HG03095 (cell line): Measurements from ENCODE around the gene TBL1X.

Experiments used
- ATAC-seq: cut with Tn5 transposase; IDR thresholded peaks from one replicate; pipeline ENCODE4 v1.9.1; 2021; ENCODE audit warnings: moderate library complexity; ENCODE audit not compliant: unreplicated experiment

The TBL1X gene

DNA sequence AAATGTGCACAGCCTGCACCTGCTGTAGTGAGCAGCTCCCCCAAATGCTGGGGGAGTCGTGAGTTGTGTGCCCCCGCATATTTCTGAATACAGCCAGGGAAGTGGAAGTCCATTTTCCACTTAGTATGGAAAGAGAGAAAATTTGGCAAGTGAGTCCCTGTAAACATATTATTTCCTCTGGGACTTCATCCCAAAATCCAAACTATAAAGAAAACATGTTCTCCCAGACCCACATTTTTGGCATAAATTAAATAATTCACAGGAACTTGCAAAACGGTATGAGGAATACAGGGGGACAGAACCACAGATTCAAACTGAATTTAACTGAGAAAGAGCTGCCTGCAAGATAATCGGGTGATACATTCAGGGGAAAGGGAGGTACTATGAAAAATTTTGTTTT lies 193.6 kb downstream of the TBL1X start:
- no peak for ATAC-seq

DNA sequence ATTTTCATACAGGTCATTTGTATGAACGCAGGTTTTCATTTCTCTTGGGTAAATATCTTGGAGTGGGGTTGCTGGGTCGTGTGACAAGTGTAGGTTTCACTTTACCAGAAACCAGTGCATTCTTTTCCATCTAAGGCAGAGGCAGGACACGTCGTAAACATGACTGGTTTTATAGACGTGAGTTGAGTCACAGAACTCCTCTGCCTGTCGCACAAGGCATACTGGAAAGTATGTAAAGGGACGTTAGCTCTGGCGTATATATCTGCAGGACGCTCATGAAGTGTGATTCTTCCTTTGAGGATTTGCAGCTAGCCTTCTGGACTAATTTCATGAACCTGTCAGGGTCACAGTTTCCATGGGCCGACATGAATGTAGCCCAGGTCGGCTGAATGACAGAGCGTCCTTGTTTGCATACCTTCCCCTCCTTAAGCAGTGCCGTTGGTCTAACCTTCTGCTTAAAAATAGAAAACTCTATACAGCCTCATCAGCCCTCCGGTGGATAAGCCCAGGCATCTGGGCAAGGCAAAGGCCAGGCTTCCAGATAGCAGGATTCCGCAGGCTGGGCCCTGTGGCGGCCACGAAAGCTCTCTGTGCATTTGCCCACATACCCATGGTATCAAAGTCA lies 194.8 kb downstream of the TBL1X start:
- ATAC-seq, result no peak

DNA sequence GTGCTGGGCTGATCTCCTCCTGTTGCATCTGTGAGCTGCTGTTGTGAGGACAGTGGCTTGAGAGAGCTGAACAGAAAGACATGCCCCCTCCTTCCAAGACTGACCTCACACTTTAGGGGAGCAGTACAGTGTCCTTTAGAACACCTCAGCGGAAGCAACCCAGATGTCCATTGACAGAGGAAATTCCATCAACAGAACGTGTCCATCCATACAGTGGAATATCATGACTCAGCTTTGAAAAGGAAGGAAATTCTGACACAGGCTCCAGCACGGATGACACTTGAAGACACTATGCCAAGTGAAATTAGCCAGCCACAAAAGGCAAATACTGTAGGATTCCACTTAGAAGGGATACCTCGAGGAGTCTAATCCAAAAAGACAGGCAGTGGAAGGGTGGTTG lies 197.3 kb downstream of the TBL1X start:
- ATAC-seq, result no peak

DNA sequence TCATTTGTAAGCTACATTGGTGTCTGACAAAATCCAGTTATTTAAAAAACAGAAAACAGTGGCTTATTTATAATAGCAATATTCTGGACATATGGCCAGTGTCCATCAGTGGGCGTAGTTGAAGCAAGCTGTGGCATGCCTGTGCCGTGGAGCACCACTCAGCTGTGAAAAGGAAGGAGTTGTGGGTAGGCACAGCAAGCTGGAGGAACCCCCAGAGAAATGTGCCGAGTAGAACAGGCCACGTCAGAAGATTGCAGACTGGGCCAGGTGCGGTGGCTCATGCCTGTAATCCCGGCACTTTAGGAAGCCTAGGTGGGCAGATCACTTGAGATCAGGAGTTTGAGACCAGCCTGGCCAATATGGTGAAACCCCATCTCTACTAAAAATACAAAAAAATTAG lies 198.4 kb downstream of the TBL1X start:
- ATAC-seq, result no peak

DNA sequence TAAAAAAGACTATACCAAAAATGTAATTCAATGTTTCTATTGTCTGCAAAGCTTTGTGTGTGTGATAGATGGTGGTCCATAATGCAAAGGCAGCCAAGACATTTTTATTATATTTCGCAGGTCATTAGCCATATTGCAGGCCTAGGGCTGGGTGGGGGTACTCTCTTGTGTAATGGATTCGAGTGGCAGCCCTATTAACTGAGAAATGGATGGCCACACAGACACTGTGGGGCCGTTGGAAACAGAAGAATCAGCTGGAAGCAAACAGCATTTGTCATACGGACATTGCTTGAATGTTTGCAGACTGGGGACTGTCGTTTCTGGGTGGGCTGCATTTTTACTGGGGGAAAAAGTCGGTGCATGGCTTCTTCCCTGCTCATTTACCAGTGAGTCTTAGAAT lies 199.4 kb downstream of the TBL1X start:
- ATAC-seq, result no peak

DNA sequence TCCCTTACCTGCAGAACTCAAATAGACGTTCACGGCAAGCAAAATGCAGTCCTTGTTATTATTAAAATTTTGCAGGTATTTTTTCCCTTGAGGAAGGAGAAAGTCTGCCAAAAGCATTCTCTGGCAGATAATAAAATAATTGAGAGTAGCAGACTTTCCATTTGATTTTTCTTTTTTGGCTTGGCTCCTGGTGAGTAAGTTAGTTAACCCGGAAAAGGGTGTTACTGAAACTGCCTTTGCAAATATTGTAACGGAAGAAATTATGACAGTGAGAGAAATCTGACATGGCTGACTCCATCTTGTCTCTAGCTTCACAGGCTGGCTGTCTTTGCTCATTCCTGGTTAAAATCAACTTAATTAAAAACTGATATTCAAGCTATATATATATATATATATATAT lies 200.3 kb downstream of the TBL1X start:
- no peak for ATAC-seq

DNA sequence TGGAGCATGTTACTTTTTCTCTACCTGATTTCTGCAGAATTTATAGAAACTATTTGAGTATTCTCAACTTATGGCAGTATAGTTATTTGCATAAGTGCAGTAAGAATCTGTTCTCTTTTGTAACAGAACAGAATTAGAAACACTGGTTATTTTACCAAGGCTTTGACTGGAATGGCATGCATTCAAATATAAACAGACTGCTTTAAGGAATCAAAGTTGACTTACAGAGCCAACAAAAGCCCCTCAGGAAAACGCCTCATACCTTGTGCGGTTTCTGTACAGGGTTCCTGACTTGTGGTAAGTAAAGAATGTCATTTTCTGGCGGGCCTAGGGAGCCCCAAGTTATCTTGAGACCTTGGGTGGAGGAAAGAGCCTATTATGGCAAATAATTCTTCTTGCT lies 203.7 kb downstream of the TBL1X start:
- ATAC-seq, result no peak

DNA sequence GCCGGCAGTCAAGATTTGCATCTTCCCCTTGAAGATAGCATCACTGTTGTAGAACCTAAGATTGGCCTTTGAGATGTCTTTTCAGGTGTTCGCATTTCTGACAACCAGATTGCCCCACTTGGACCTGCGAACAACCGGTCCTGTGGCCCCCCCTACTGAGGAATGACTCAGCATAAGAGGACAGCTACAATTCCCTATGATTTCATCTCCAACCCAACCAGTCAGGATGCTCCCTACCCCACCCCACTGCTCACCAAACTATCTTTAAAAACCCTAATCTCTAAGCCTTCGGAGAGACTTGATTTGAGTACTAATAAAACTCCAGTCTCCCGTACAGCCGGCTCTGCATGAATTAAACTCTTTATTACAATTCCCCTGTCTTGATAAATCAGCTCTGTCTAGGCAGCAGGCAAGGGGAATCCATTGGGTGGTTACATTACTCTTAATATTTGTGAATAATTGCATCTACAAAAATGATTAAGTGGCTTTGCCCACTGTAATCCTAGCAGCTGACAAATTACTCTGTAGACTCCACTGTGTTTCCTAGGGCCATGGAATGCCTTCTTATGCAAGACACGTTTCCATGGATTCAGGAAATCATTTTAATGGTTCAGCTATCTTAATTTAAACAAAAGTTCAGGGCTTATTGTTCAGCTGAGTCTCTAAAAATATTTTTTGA lies 205.4 kb downstream of the TBL1X start:
- no peak for ATAC-seq

DNA sequence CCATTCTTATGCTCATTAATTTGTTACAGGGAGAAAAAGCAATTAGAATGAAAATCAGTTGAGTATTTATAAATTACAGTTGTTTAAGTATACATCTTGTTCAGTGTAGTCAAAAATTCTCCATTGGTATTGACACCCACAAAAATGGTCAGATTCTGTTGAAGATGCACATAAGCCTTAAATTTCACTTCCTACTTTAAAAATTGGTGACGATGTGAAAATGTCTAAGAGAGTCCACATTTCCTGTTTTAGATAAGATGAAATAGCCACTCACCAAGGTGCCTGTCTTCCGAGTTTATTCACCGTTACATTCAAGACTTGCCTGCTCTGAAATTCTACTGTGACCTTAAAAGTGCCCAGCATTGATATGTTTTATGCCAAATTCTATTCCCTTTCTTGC lies 207.1 kb downstream of the TBL1X start:
- ATAC-seq, result no peak

DNA sequence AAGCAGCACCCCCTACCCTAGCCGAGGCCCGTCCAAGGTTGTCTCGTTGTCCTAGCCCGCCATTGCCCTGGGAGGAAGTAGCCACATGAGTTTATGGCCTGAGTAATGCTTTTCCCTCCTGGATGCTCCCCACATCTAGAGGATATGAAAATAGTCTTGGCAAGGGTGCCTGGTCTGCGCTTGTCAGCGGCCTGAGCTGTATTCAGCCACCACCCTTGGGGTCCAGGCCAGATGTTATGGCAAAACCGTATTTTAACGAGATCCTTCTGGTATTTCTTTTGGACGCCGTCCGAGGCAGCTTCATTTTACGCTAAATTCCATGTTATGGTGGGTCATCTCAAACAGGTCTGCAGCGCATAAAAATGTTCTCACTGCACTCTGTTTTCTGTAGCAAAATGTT lies 211.4 kb downstream of the TBL1X start:
- no peak for ATAC-seq

DNA sequence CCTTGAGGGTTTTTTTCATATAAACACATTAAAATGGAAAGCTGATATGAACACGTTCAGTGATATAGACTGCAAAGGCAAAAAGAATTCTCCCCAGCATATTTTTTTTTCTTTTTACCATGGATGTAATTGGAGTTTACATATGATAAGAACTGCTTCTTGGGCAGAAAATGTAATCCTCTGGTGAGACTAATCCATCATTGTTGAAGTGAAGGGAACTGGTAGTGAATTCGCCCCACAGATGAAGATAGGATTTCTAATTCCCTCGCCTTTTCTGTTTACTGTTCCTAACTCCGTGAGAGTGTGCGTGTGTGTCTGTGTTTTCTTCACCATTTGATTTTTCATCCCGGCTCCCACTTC lies 211.9 kb downstream of the TBL1X start:
- no peak for ATAC-seq

DNA sequence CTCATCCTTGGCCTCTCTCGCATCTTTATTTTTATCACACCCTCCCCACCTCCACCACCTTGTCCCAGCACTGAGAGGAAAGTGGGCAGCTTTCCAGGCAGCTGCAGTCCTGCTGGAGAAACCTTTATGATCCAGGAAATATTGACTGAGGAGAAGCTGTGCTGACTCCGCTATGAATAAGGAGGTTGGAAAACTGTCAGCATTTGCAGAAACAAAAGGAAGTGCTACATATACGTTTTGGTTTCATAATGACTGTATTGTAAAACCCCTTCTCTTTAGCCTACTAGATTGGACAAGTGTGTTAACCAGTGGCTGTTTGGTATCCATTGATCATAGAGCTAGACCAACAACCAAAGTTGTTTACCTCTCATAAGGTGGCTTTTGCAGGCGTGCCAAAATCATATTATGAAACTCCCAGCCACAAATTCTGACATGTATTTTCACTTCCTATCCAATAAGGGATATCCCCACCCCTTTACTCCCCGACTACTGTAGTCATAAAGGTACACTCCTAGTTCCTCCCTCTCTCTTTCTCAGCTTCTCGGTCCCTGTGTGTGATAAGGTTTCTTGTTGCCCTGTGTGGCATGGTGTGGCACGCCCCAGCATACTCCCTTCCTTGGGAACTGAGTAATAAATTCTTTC lies 212.4 kb downstream of the TBL1X start:
- ATAC-seq, result peak; percentile 96

DNA sequence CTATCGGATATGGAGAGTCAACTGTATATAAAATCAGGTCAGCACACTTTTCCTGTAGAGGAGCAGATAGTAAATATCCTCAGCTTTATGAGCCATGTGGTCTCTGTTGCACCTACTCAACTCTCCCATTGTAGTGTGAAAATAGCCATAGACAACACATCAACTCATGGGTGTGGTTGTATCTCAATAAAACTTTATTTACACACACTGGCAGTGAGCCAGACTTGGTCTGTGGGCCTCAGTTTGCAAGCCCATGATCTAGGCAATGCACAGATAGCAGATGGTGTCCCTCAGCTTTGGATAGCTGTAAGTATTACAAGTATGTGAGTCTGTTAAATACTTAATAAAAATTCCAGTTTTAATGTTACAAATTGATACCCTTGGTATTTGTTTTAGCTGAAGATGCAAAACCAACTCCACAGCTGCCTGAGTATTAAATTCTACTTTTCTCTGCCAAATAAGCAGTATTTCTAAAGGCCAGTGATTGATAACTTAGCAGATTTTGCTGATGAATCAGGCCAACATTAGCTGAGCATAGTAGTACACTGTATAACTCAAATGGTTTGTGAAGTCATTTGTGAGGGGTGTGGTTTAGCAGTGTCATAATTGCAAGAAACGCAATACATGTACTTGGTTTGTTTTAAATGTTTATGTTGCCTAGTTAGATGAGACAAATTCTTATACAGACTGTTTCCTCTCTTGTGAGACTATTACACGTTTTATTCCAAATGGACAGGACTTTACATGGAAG lies 213.5 kb downstream of the TBL1X start:
- no peak for ATAC-seq

DNA sequence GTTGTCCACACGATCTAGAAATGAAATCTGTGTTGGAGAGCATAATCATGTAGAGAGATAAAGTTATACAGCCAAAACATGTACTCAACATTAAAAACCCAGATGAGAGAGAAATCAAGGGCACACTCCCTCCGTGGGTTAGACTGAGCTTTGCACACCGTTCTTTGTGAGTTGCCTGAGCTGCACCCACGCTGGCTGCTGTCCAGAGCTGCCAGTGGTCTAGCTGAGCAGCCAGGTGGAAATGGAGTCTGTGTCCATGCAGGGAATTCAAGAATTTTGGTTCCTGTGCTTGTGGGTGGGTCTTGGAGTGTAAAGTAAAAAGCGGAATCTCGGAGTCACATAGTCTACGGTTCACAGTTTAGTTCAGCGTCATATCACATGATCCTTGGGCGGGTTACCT lies 216.2 kb downstream of the TBL1X start:
- ATAC-seq, result no peak

DNA sequence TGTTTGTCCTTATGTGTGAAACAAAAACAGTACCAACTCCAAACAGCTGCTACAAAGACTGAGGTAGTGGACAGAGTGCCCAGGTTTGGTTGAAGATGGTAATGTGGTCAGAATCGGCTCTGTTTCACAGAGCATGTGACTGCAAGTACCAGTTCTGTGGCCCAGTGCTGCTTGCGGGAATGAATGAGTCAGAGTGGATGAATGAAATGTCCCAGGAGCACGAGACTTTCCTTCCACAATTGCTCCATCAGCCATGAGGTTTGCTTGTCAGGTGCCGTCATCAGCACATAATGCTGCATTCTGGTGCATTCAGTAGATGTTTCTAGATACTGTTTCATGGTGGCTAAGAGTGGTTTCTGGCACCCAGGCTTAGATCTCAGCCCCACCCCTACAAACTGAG lies 216.6 kb downstream of the TBL1X start:
- ATAC-seq, result no peak

DNA sequence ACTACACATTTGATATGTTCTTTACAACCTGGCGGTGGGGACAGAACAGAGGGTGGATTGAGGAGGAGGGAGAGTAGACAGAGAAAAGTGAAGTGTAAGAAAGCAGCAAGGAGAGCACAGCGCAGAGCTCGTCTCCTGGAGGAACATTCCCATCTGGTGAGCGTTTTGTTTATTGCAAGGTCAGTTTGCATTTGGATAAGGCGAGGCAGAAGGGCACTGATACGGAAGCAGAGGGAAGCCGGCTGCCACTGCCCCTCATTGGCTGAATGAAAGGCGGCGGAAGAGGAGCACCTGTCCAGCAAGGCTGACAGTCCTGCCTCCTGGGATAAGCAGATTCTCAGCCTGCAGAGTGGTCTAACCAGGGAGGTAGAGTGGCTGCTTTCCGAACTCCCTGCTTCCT lies 217.6 kb downstream of the TBL1X start:
- ATAC-seq, result no peak

DNA sequence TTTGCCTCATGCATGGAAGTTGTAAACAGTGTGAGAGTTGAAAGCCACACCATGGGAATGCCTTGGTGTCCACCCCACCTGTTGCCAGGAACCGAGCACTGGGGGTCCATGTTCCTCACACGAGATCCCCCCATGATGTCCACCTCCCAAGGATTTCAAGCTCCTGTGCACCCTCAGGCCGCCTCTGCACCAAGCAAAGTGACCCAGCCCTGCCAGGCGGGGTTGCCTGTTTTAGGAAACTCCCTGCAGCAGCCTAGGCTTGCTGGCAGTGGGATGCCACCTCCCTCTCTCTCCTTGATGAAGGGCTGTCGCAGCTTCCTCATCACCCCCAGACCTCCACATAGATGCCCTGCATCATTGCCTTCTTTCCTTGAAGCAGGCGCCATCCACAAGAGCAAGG lies 218.0 kb downstream of the TBL1X start:
- no peak for ATAC-seq

DNA sequence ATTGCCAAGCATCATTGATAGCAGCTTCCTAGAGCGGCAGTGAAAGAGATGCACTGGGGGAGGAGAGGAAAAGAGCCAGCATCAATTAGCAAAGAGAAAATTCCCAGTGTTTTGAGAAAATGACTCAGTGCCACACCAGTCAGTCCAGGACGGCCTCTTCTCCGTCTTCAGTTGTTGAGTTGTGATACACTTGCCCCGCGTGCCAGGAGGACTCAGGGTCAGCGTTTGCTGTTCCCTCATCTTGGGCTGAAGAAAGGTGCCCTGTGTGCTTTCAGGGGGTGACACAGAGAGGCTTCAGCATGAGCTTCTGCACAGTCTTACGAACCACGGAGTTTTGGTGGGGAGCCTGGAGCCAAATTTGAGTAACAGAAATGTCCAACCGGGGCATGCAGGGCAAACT lies 218.5 kb downstream of the TBL1X start:
- no peak for ATAC-seq

DNA sequence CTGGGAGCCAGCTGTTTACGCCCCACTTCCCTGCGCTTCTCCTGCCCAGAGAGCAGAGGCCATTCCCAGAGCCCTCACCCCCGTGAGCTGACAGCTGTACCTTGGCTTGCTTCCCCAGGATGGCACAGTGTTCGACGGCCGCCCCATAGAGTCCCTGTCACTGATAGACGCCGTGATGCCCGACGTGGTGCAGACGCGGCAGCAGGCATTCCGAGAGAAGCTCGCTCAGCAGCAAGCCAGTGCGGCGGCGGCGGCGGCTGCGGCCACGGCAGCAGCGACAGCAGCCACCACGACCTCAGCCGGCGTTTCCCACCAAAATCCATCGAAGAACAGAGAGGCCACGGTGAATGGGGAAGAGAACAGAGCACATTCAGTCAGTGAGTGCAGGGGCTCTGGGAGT lies 223.0 kb downstream of the TBL1X start:
- no peak for ATAC-seq

DNA sequence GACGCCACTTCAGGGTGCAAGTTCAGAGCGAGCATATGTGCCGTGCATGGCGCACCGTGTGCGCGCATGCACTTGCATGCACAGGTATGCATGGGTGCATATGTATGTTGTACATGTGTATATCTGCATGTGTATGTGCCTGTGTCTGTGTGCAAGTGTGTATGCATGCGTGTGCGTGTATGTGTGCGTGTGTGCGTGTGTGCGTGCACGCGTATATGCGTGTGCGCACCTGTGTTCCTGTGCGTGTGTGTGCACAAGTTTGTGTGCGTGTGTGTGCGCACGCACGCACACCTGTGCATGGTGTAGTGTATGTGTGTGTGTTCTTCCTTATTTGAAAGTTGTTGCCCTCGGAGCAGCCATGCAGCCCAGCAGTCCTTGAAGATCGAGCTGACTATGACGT lies 224.0 kb downstream of the TBL1X start:
- ATAC-seq, result no peak

DNA sequence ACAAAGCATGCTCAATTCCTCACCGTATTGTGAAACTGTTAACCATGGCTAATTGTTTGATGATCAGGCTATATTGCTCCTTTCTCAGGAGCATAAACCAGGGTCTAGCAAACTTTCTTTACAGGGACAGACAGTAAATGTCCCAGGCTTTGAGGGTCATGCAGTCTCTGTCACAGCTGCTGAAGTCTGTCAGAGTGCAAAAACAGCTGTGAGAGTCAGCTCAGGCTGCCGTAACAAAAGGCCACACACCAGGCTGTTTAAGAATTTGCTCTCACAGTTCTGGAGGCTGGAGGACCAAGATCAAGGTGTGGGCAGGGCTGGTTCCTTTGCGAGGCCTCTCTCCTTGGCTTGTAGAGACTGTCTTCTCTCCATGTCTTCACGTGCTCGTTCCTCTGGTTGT lies 225.2 kb downstream of the TBL1X start:
- no peak for ATAC-seq
